Spinal cord (tissue), 10 donors: ENCODE measurements around the gene GPR162. TPM values are rescaled to one million over a fixed set of nuclear protein-coding genes. Genes with fewer than 3 reads are reported as not detected.

Experiments
- DNase-seq, 6 donors: peaks; one replicate each; pipeline versions ENCODE4 v3.0.0 to v3.0.0-alpha.2; 2013 to 2015; ENCODE audit warnings: low spot score in 6 of 6, low read depth in 4 of 6
- H3K27ac ChIP-seq: one replicate; pipeline ENCODE4 v1.5.1; 2013; ENCODE audit warnings: low read depth, low read length, control low read depth
- H3K27me3 ChIP-seq: one replicate; pipeline ENCODE4 v1.6.1; 2013; ENCODE audit warnings: low read length; ENCODE audit not compliant: control insufficient read depth, insufficient read depth
- H3K36me3 ChIP-seq: one replicate; pipeline ENCODE4 v1.6.1; 2013; ENCODE audit warnings: low read length; ENCODE audit not compliant: control insufficient read depth, insufficient read depth
- H3K4me1 ChIP-seq: one replicate; pipeline ENCODE4 v1.6.1; 2013; ENCODE audit warnings: low read length; ENCODE audit not compliant: control insufficient read depth, insufficient read depth
- H3K4me3 ChIP-seq: one replicate; pipeline ENCODE4 v1.5.1; 2013; ENCODE audit warnings: low read depth, low read length, control low read depth
- H3K9me3 ChIP-seq: one replicate; pipeline ENCODE4 v1.6.1; 2013; ENCODE audit warnings: low read length; ENCODE audit not compliant: control insufficient read depth, insufficient read depth
- WGBS: methylation state at CpG from one replicate; pipeline ENCODE4 v1.1.5; 2013; ENCODE audit warnings: missing lambda C conversion rate; ENCODE audit not compliant: insufficient coverage; 5-methylcytosine and 5-hydroxymethylcytosine counted together
- polyA plus RNA-seq, 2 donors: library from polyadenylated mRNA; unstranded; fragments of 120-200 nt; gene quantifications; one replicate each; pipeline ENCODE4 v1.2.1, GENCODE V29; 2013; ENCODE audit not compliant: insufficient read length in 2 of 2
- total RNA-seq, 2 donors: library from RNA; depleted of rRNA in 1 of 2; stranded (reverse); fragments of 120-200 nt in 1 of 2; fragments of >200 nt in 1 of 2; gene quantifications; one replicate each; pipeline versions ENCODE4 v1.2.3 to v1.2.4, GENCODE V29; 2013 to 2014
- donor health status: healthy.

The GPR162 gene
- total and polyA plus RNA-seq, 4 donors = 43.4 to 128 (median 83.5) TPM

GRCh38 chr12:6786416-6787094, 35.1 kb upstream of the GPR162 start:
- peak in 1 of 6 donors; percentile 28 for DNase-seq
- Histone ChIP-seq H3K9me3 (no peaks in the 10 kb centered on the region), H3K4me1 (peaks cover under 1% of the 10 kb centered on the region), H3K27ac (no peak overlapping the region), H3K27me3 (no peaks in the 10 kb centered on the region), H3K36me3 (no peaks in the 10 kb centered on the region), H3K4me3 (no peak overlapping the region)
- WGBS = 67% methylated on average over 1 of the region's 9 CpGs

GRCh38 chr12:6787309-6787708, 34.3 kb upstream of the GPR162 start:
- H3K27me3 ChIP-seq = no peaks in the 10 kb centered on the region
- no peak for DNase-seq
- no peak overlapping the region for H3K27ac ChIP-seq
- peaks cover 8% of the 10 kb centered on the region for H3K4me1 ChIP-seq
- H3K9me3 ChIP-seq = no peaks in the 10 kb centered on the region
- H3K36me3 ChIP-seq = no peaks in the 10 kb centered on the region
- no peak overlapping the region for H3K4me3 ChIP-seq
- 78% methylated on average over 5 of the region's 5 CpGs for WGBS

GRCh38 chr12:6788972-6789924, 32.4 kb upstream of the GPR162 start, which contains the start of gene CD4:
Gene CD4, plus strand, starts transcription at chr12:6789528. Its CDS starts 10,611 bp downstream, at chr12:6800139.
- peaks cover 17% of the 10 kb centered on the region for H3K4me1 ChIP-seq
- peak within 1 kb of the TSS; percentile 4 for H3K27ac ChIP-seq
- no peaks in the 10 kb centered on the region for H3K27me3 ChIP-seq
- WGBS = 56% methylated on average over 17 of the region's 18 CpGs
- no peaks in the 10 kb centered on the region for H3K36me3 ChIP-seq
- no peak for DNase-seq
- no peaks in the 10 kb centered on the region for H3K9me3 ChIP-seq
- peak within 1 kb of the TSS; percentile 16 for H3K4me3 ChIP-seq

- no peak for DNase-seq
- 90% methylated on average over 2 of the region's 12 CpGs for WGBS
- no peaks in the 10 kb centered on the region for H3K36me3 ChIP-seq
- H3K27ac ChIP-seq = no peak overlapping the region
- no peak overlapping the region for H3K4me3 ChIP-seq
- no peaks in the 10 kb centered on the region for H3K27me3 ChIP-seq
- no peaks in the 10 kb centered on the region for H3K9me3 ChIP-seq
- peaks cover 17% of the 10 kb centered on the region for H3K4me1 ChIP-seq
These were observed 31.0 kb upstream of the GPR162 start for GRCh38 chr12:6790496-6791150.

GRCh38 chr12:6791931-6792520, 29.6 kb upstream of the GPR162 start:
- no peaks in the 10 kb centered on the region for H3K9me3 ChIP-seq
- H3K27me3 ChIP-seq = no peaks in the 10 kb centered on the region
- H3K4me3 ChIP-seq = no peak overlapping the region
- H3K36me3 ChIP-seq = no peaks in the 10 kb centered on the region
- peak overlapping the region; percentile 17 for H3K27ac ChIP-seq
- WGBS = 91% methylated on average over 8 of the region's 13 CpGs
- DNase-seq = no peak
- H3K4me1 ChIP-seq = peaks cover 17% of the 10 kb centered on the region

GRCh38 chr12:6792522-6793201, 29.0 kb upstream of the GPR162 start:
- no peaks in the 10 kb centered on the region for H3K9me3 ChIP-seq
- no peaks in the 10 kb centered on the region for H3K36me3 ChIP-seq
- H3K27ac ChIP-seq = peak overlapping the region; percentile 17
- peak in 3 of 6 donors; percentile 12 to 70 (median 65) for DNase-seq
- no peaks in the 10 kb centered on the region for H3K27me3 ChIP-seq
- H3K4me1 ChIP-seq = peaks cover 17% of the 10 kb centered on the region
- H3K4me3 ChIP-seq = no peak overlapping the region
- 8% methylated on average over 10 of the region's 12 CpGs for WGBS

GRCh38 chr12:6795088-6795487, 26.5 kb upstream of the GPR162 start:
- Histone ChIP-seq H3K4me3 (no peak overlapping the region), H3K36me3 (no peaks in the 10 kb centered on the region), H3K9me3 (no peaks in the 10 kb centered on the region), H3K4me1 (peaks cover 17% of the 10 kb centered on the region), H3K27ac (no peak overlapping the region), H3K27me3 (no peaks in the 10 kb centered on the region)
- WGBS = no CpG with 5 or more reads among the region's 2 CpGs
- no peak for DNase-seq

- no peak overlapping the region for H3K4me3 ChIP-seq
- no peaks in the 10 kb centered on the region for H3K27me3 ChIP-seq
- peaks cover 16% of the 10 kb centered on the region for H3K4me1 ChIP-seq
- 97% methylated on average over 4 of the region's 4 CpGs for WGBS
- no peak for DNase-seq
- no peak overlapping the region for H3K27ac ChIP-seq
- no peaks in the 10 kb centered on the region for H3K9me3 ChIP-seq
- H3K36me3 ChIP-seq = no peaks in the 10 kb centered on the region
These were observed 25.0 kb upstream of the GPR162 start for GRCh38 chr12:6796576-6796975.

GRCh38 chr12:6799147-6799546, 22.5 kb upstream of the GPR162 start:
- Histone ChIP-seq H3K4me3 (no peak overlapping the region), H3K27me3 (no peaks in the 10 kb centered on the region), H3K9me3 (no peaks in the 10 kb centered on the region), H3K4me1 (no peaks in the 10 kb centered on the region), H3K36me3 (no peaks in the 10 kb centered on the region), H3K27ac (no peak overlapping the region)
- no peak for DNase-seq
- 100% methylated on average over 2 of the region's 5 CpGs for WGBS
